ENCODE measurements around the gene RGS6.

RGS6 gene

DNA sequence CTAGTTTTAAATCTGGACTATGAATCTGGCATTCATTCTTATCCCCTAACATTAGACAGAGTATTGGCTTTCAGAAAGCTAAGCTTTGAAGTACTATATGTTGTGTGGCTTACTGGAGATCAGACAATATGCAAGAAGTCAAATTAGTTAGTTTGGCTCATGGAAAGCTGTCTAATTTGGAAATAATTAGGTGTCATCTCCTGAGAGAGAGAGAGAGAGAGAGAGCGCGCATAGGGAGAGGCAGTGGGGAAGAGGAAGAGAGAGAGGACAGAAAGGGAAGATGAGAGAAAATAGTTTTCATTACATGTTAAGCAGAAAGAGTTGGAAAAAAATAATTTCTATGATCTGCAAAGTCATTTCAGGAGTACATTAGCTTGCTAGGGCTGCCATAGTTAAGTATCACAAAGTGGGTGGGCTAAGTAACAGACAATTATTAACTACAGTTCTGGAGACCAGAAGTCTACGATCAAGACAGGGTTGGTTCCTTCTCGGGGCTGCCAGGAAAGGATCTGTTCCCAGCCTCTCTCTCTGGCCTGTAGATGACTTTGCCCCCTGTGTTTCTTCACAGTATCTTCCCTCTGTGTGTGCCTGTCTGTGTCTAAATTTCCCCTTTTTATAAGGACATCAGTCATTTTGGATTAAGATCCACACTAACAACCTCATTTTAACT, 404.2 kb downstream of the RGS6 start:
- DNase-seq: no peak

DNA sequence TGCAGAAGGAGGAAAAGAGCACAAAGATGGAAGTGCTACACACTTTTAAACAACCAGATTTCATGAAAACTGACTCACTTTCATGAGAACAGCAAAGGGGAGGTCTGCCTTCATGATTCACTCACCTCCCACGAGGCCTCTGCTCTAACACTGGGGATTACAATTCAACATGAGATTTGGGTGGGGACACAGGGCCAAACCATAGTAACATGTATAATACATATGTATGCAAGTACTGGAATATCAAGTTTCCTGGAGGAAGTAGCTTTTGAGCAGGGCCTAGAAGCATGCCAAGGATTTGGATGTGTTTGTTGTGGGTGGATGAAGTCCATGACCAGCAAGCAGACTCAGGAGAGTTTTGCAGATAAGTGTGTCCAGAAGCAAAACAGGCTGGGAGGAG, 409.0 kb downstream of the RGS6 start:
- DNase-seq: no peak

DNA sequence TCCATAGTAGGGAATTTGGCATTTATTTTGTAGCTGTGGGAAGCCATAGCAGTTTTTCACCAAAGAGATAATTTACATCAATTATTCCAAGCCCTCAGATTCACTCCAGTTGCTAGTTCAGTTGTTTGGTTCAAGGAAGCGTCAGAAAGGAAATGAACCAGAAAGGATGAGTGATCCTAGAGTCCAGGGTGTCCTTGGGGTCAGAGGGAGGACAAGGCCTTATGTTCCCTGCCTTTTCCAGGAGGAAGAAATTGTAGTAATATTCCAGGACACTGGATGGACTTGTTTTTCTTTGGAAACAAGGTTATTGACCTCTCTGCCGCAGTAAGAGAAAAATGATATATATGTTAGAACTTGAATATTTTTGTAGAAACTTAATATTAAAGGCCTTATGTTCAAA, 409.5 kb downstream of the RGS6 start:
- DNase-seq: no peak

DNA sequence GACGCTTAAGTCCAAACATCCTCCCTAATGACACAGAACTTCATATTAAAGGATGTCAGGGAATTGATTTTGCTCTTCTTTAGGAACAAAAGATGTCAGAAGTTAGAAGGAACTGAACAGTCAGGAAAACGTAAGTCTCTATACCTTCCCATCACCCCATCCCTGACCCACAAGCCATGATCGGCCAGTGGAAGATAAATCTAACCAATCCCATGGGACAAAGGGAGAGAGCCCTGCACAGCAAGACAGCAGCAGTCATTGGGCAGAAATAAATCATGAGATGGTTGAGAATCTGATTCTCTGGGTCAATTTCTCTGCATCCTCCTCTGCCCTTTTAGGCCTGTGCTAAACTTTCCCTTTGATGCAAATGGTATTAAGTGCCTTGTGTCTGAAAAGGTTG, 414.9 kb downstream of the RGS6 start:
- no peak for DNase-seq

DNA sequence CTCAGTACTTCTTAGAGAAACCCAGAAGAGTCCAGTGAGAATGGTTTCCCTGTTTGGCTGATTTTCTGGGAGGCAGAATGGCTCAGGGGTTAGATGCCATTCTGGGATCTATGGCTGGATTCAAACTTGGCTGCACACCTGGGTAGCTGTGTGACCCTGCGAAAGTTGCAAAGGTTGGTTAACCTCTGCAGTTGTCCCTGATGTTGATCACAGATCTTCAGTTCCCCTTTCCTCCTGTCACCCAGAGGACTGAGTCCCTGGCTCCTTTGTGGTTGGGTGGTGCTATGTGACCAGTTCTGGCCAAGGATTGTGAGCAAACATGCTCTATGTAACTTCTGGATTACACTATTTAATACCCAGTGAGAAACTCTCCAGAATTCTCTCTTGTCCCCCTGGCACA, 418.0 kb downstream of the RGS6 start:
- DNase-seq: no peak

DNA sequence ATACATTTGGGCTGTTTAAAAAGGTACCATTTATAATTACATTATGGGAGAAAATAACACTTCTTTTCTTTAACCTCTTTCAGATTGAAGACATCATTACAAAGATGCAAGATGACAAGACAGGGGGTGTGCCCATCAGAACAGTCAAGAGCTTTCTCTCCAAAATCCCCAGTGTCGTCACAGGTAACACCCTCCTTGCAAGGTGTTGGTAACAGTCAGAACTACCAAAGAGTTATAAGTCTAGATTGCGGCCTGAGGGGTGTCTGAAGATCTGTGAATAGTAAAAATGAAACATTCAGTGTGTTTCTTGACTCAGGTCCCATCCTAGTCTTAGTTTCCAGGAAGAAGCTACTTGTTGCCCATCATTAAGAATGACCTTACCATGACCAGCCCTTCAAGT, 419.8 kb downstream of the RGS6 start:
- DNase-seq: no peak

DNA sequence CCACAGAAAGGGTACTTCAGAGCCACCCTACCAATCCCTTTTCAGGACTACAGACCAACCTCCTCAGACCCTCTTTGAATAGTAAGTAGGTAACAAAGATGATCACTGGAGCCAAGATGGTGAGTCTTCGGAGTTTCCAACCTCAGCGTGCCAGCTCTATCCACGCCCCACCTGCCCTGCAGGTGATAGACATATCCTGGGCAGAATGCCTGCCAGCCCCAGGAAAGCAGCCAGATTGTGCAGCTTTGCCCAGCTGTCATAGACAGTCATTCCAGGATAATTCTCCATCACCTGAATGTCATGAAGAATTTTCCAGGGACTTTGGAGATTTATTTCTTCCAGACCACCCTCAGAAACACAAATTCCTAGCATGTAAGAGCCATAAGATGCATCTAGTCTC, 434.4 kb downstream of the RGS6 start:
- DNase-seq: no peak

DNA sequence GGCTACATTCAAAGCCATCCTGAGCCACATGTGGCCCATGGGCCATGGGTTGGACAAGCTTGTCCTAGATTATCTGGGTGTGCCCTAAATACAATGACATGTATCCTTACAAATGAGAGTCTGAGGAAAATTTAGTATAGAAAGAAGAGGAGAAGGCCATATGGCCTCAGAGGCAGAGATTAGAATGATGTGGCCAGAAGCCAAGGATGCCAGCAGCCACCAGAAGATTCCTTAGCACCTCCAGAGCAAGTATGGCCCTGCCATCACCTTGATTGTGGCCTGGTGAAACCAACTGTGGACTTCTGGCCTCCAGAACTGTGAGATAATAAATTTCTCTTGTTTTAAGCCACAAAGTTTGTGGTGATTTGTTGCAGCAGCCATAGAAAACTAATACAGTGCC, 436.9 kb downstream of the RGS6 start:
- DNase-seq: no peak

DNA sequence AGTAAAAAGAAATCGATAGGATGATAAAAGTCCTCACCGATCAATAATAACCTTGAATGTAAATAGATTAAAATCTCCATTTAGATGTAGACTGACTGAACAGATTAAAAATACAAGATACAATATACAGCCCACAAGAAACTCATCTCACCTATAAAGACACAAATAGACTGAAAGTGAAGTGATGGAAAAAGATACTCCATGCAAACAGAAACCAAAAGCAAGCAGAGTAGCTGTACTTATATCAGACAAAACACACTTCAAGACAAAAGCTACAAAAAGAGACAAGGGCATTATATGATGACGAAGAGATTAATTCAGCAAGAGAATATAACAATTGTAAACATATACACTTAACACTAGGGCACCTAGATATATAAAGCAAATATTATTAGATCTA, 444.8 kb downstream of the RGS6 start:
- no peak for DNase-seq

DNA sequence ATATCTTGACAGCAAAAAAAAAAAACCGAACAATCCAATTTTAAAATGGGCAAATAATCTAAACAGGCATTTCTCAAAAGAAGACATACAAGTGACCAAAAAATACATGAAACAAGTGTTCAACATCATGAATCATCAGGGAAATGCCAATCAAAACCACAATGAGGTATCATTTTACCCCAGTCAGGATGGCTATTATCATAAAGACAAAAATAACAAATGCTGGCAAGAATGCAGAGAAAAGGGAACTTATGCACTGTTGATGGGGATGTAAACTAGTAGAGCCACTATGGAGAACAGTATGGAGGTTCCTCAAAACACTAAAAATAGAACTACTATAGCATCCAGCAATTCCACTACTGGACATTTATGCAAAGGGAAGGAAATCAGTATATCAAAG, 448.2 kb downstream of the RGS6 start:
- DNase-seq: no peak

DNA sequence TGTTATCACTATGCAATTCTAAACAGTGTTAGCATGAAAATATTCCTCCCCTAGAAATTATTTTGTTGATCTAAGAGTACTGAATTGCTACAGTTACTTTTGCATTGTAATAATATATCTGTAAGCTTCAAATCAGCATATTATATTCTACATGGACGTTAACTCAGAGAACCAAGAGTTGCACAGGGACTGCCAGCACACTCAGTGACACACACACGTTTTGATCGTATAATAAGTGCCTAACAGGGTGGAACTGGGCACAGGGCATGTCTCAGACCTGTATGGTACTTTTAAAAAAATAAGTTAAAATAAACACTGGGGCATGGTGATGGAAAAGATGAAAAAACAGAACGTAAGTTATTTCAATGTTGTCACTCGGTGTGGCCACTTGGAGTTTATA, 451.6 kb downstream of the RGS6 start:
- DNase-seq: no peak

DNA sequence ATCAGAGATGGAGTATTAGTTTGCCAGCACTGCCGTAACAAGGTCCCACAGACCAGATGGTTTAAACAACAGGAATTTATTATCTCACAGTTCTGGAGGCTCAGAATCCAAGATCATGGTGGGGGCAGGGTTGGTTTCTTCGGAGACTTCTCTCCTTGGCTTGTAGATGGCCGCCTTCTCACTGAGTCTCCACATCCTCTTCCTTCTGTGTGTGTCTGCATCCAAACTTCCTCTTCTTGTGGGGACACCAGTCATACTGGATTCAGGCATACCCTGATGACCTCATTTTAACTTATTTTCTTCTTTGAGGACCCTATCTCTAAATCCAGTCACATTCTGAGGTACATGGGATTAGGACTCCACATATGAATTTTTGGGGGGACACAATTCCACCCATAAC, 455.5 kb downstream of the RGS6 start:
- DNase-seq: no peak

DNA sequence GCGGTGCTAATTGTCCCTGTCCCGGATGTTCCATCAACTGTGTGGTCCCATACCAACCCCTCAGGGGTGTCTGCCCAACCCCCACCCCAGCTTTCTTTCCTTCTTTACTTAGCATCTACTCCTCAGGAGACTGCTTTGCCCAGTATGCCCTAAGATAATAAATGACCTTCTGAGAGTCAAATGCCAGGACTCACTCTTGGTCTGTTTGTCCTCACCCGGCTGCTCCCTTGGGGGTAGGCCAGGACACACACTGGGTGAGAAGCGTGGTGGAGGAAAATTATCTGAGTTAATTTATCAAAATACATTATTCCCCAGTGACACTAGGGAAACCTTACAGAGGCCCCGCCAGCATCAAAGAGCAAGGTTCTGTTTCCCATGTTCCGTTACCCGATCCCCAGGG, 457.0 kb downstream of the RGS6 start:
- no peak for DNase-seq

DNA sequence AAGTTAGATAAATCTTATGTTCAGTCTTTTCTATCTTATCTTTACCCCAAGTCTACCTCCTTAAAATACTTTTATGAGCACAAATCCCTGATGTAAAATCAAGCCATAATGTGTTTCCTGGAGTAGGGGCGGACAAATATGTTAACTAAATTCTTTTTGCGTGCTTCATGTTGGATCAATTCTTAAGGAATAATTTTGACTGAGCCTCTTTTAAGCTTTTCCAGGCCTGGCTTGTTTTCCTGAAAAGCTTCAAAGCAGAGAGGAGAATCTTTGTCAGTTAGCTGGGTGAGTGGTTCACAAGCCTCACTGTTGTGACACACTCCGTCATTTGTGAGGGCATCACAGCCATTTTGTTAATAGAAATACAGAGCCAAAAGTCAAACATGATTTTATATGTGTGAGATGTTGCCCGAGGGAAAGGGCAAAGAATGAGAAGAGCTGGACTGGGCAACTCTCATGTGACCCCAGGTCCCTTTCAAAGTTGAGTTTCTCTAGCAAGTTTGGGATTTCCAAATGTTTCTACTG, 468.9 kb downstream of the RGS6 start:
- DNase-seq: no peak

DNA sequence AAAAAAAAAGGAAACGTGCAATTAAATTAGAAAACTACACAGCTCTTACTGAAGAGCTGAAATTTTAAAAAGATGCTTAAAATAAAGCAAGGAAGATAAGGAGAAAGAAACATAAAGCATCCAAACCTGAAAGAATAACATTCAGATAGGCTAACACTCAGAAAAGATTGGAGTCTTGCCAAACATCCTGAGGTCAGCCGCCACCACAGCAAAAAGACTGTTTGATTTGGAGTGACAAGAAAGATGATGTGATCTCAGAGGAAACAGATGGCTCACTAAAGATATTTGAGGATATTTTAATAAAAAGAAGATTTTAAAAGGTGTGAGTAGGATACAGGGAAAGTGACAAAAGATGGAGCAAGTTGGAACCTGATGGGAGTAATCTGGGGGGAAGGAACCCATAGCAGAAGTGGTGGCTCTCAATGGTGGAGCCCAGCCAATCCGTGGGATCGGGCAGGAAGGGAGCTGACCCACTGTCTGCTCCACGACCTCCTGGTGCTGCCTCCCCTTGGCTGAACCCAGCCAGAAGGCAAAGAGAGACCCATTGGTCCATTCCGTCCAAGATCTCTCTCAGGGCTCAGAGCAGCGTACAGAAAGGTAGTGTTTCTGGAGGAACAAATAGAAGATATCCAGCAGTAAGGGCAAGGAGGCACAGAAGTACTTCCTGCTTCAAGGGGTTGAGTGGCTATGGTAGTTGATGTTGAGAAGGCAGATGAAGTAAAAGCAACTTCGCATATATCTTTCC, 469.6 kb downstream of the RGS6 start:
- no peak for DNase-seq

DNA sequence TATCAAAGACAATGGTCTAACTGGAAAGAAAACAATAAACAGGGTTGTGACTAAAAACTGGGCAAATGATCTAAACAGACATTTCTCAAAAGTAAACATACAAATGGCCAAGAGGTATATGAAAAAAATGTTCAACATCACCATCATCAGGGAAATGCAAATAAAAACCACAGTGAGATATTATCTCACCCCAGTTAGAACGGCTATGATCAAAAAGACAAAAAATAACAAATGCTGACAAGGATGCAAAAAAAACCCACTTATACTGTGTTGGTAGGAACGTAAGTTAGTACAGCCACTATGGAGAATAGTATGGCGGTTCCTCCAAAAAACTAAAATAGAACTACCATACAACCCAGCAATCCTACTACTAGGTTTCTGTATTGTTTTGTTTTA, 470.1 kb downstream of the RGS6 start:
- DNase-seq: no peak

DNA sequence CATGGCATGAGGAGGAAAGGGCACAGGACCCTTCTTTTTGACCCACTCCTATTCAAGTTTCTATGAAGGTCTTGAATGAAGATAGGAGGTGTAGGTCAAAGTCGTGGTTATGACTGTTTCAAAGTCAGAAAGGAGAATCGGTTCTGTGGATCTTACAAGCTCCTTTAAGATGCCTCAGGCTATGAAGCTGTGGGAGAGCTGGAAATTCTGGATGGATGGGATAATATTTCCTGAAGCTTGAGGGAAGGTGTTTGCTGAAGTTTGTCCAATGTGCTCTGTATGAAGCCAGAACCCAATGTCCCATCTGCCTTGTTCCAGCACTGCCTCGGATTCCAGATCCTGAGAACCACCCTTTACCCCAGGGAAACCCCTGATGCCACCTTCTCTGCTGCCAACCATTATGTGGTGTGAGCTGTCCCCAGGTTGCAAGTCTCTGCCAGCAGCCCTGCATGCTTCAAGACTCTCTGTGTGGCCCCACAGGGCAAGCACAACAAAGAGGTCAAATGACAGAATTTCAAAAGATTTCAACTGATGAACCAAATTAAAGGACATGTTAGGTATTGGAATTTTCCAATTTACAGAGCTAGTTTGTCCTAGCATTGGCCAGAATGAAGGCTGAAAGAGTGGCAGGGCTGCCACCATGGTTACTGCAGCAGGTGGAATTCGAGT, 472.0 kb downstream of the RGS6 start:
- DNase-seq: no peak

DNA sequence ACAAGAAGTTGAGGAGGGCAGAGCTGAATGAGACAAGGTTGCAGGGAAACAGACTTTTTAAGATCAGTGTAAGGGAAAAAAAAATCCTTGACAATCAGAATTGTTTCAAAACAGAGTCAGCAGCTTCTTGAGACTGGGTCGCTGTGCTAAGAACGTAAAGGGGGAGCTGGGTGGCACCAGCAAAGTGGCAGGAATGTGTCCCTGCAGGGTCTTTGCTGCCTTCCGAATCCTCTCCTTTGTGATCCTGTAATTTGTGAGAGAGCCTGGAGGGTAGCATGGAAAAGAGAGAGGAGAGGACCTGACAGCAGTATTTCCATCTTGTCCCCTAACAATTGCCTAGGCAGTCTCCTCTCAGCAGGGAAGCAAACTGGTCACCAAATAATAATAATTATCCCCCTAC, 472.8 kb downstream of the RGS6 start:
- DNase-seq: no peak

DNA sequence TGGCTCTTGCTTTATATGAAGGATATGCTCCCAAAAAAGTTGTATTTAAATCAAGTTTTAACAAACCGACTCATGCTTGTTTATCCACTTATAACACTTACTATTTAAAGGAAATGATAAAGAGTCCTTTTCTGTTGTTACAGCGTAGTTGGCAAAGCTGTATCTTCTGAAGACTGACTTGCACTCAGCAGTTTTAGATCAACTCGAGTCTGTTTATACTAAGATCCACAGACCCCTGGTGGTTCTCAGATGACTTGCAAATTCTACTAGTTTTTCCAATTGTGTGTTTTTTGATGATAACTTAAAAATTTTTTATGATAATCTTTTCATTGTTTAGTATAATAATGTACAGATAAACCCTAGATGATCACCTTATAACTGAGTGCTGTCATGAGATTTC, 475.8 kb downstream of the RGS6 start:
- no peak for DNase-seq

DNA sequence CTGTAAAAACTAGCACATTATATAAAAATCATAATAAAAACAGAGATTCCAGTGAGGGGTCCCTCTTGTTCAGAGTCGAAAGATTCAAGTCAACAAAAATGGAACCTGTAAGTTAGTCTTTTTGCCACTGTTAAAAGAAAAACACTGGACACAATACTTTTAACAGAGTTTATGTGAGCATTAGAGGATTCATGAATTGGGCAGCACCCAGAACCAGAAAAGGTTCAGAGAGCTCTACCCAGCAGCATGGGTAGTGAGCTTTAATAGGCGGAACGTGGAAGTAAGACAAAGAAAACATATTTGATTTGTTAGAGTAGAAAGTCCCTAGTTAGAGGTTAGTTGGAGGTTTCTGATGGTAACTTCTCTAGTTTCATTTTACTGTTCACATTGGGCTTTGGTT, 476.8 kb downstream of the RGS6 start:
- no peak for DNase-seq

DNA sequence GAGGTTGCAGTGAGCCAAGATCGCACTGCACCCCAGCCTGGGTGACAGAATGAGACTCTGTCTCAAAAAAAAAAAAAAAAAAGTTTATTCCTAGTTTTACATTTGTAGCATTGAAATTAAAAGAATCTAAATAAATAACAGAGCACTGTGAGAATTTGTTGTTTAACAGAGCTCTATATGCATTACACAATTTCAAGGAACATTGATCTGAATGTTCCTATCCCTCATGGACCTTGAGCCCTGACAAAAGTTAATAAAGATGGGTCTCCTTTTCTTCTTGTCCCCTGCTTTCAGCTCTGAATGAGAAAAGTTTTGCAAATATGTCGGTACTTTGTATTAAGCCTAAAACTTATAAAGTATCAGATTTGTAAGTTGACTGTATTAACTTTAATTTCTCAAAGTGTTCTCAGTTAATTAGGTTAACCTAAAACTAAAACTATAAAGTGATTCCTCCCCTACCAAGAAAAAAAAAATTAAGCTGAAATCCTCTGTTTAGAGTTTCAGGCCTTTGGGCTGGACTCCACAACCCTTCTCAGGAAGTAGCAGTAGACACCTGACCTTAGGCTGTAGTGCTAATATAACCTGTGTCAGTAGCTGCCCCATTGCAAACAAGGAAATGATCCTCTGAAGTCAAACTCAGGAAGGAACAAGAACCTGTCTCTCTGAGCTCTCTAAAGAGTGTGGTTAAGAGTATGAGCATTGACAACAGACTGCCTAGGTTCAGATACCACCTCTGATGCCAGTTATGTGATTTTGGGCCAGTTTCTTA, 484.0 kb downstream of the RGS6 start:
- no peak for DNase-seq

DNA sequence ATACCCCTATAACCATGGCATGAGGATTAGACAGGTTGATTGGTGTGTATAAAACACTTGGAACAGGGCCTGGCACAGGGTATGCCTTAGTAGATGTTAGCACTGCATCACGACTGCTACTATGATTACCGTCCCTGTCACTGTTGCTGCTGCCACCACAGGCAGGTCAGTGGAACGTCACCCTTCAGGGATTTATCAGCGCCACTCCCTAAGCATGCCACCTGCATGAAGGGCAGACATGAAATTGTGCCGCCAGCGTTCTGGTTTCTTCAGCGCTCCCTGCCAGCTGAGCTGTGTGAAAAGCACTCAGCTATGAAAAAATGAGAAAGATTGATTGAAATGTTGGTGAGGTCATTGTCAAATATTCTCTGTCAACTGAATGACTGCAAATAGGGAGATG, 484.7 kb downstream of the RGS6 start:
- DNase-seq: no peak

DNA sequence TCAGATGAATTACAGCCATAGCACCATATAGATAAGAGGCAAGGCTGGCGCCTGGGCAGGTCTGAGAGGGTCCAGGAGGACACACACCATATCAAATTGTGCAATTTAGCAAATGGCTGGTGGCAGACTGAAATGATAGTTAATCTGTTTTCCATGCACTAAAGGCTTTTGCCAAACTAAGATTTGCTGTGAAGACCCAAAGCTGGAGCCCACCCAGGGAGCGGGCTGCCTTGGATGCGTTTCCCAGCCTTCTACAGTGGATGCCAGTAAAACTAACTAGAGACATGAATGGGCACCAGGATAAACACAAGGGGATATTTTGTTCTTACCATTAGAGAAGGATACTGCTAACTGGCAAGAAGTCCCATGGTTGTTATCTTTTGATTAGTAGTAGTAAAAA, 486.6 kb downstream of the RGS6 start:
- no peak for DNase-seq

All from right forelimb (tissue), 1 donor.